Endothelial cell of umbilical vein (primary cell): ENCODE data around the gene CEP72. TPM values are rescaled to one million over a fixed set of nuclear protein-coding genes. Genes with fewer than 3 reads are reported as not detected.

Source experiments
- BruUV-seq: library from RNA; stranded (reverse); fragments of 400-500 nt; replicated peaks from 2 replicates; lab custom pipeline; 2021; lab: Mats Ljungman, UMichigan
- CTCF ChIA-PET: fragments of 300-600, 350-600 bp; sonication (Branson Sonifier 250); formaldehyde crosslinking; loops from one replicate; lab custom pipeline; 2021; ENCODE audit warnings: antibody characterized with exemption, inconsistent platforms; lab: Charles Lee
- POLR2A ChIA-PET: fragments of 300-600, 350-600 bp; sonication (Branson Sonifier 250); formaldehyde crosslinking; loops from one replicate; lab custom pipeline; 2021; ENCODE audit warnings: antibody characterized with exemption, inconsistent platforms; lab: Charles Lee
- DNase-seq: peaks from one replicate; pipeline ENCODE4 v3.0.0-alpha.2; 2011; ENCODE audit warnings: low read depth, low spot score
- FAIRE-seq: peaks from 2 replicates; lab custom pipeline; 2011; peaks lifted over from hg19 to GRCh38; lab: Jason Lieb, UNC
- H2AFZ ChIP-seq: 2 replicates; pipeline ENCODE4 v1.6.0; 2012; ENCODE audit warnings: low read depth, low read length, control low read depth, inconsistent platforms
- H3K27ac ChIP-seq: 2 replicates; pipeline ENCODE4 v1.5.1; 2011; ENCODE audit warnings: low read depth, mild to moderate bottlenecking, control low read depth, low read length, moderate library complexity; ENCODE audit not compliant: insufficient read depth
- H3K27me3 ChIP-seq, 2 experiments: 2 replicates each; pipeline versions ENCODE4 v1.6.0 to v1.6.1; 2011; ENCODE audit warnings: low read length in 2 of 2, mixed read lengths in 1 of 2; ENCODE audit not compliant: control insufficient read depth in 2 of 2, insufficient read depth in 2 of 2
- H3K36me3 ChIP-seq, 2 experiments: 2 replicates in 1 of 2; 3 replicates in 1 of 2; pipeline ENCODE4 v1.5.1; 2011; ENCODE audit warnings: low read length in 2 of 2, mild to moderate bottlenecking in 1 of 2, moderate library complexity in 1 of 2; ENCODE audit not compliant: control insufficient read depth in 2 of 2, insufficient read depth in 2 of 2; ENCODE audit errors: extremely low read depth in 1 of 2
- H3K4me1 ChIP-seq: 3 replicates; pipeline ENCODE4 v1.5.1; 2011; ENCODE audit warnings: mild to moderate bottlenecking, low read length; ENCODE audit not compliant: control insufficient read depth, insufficient read depth; ENCODE audit errors: extremely low read depth
- H3K4me2 ChIP-seq: 2 replicates; pipeline ENCODE4 v1.6.1; 2011; ENCODE audit warnings: low read length, control low read depth, mixed read lengths; ENCODE audit not compliant: insufficient read depth
- H3K4me3 ChIP-seq, 3 experiments: fragments of 200-600 bp in 1 of 3; sonication (generic), shearing (Covaris generic) in 1 of 3; replicated peaks in 1 of 3; 2 replicates each; pipeline ENCODE4 v1.5.1; 2011 to 2016; ENCODE audit warnings: control low read depth in 3 of 3, low read length in 3 of 3, mild to moderate bottlenecking in 2 of 3, inconsistent platforms in 1 of 3, low read depth in 1 of 3, moderate library complexity in 1 of 3; ENCODE audit not compliant: insufficient read depth in 1 of 3
- H3K79me2 ChIP-seq: 2 replicates; pipeline ENCODE4 v1.6.0; 2012; ENCODE audit warnings: low read length, inconsistent platforms; ENCODE audit not compliant: control insufficient read depth, insufficient read depth
- H3K9ac ChIP-seq: replicated peaks from 2 replicates; pipeline ENCODE3; 2011; ENCODE audit warnings: low read length, control low read depth; ENCODE audit not compliant: insufficient read depth; ENCODE audit errors: extremely low read depth
- H3K9me1 ChIP-seq: replicated peaks from 3 replicates; pipeline ENCODE4 v1.6.0; 2011; ENCODE audit warnings: mild to moderate bottlenecking, low read length; ENCODE audit not compliant: control insufficient read depth, insufficient read depth; ENCODE audit errors: extremely low read depth
- H3K9me3 ChIP-seq: replicated peaks from 2 replicates; pipeline ENCODE4 v1.5.1; 2012; ENCODE audit warnings: low read length, inconsistent platforms; ENCODE audit not compliant: control insufficient read depth, insufficient read depth
- H4K20me1 ChIP-seq: replicated peaks from 2 replicates; pipeline ENCODE3; 2011; ENCODE audit warnings: mild to moderate bottlenecking, low read length; ENCODE audit not compliant: control insufficient read depth, insufficient read depth; ENCODE audit errors: extremely low read depth
- CTCF ChIP-seq, 2 donors: IDR thresholded peaks; 1 replicate in 1 of 2; 2 replicates in 1 of 2; pipeline ENCODE4 v1.5.1; 2011; ENCODE audit warnings: low read length in 2 of 2, mild to moderate bottlenecking in 2 of 2, moderate library complexity in 2 of 2, control low read depth in 1 of 2, inconsistent platforms in 1 of 2, low read depth in 1 of 2; ENCODE audit not compliant: insufficient read depth in 1 of 2; ENCODE audit errors: extremely low read depth in 1 of 2
- EZH2 ChIP-seq: IDR thresholded peaks from 2 replicates; pipeline ENCODE4 v1.6.1; 2012; ENCODE audit warnings: borderline replicate concordance, low read depth, mild to moderate bottlenecking, moderate library complexity, low read length, inconsistent platforms; ENCODE audit not compliant: severe bottlenecking
- FOS ChIP-seq: IDR thresholded peaks from 2 replicates; pipeline ENCODE4 v1.6.1; 2011; ENCODE audit warnings: mild to moderate bottlenecking, low read length, moderate library complexity, borderline replicate concordance; ENCODE audit not compliant: insufficient read depth
- GATA2 ChIP-seq: IDR thresholded peaks from 2 replicates; pipeline ENCODE4 v1.7.0; 2011; ENCODE audit warnings: low read depth, mild to moderate bottlenecking, moderate library complexity, mixed read lengths, low read length; ENCODE audit not compliant: insufficient read length, insufficient read depth
- JUN ChIP-seq: IDR thresholded peaks from 2 replicates; pipeline ENCODE4 v1.6.1; 2011; ENCODE audit warnings: borderline replicate concordance, low read depth; ENCODE audit not compliant: insufficient read length, insufficient read depth
- MAX ChIP-seq: IDR thresholded peaks from 2 replicates; pipeline ENCODE4 v1.6.1; 2011; ENCODE audit not compliant: insufficient read depth, insufficient read length
- MYC ChIP-seq: IDR thresholded peaks from one replicate; pipeline ENCODE4 v1.6.1; 2011; ENCODE audit warnings: mild to moderate bottlenecking, low read depth, low read length
- POLR2A ChIP-seq: IDR thresholded peaks from 2 replicates; pipeline ENCODE4 v1.6.1; 2012; ENCODE audit warnings: low read depth, mild to moderate bottlenecking, control low read depth, low read length
- POLR2AphosphoS5 ChIP-seq: IDR thresholded peaks from 2 replicates; pipeline ENCODE4 v1.6.1; 2012; ENCODE audit warnings: low read depth, mild to moderate bottlenecking, control low read depth, low read length, moderate library complexity; ENCODE audit not compliant: insufficient read depth
- dilution Hi-C: fragments of 300-500 bp; cut with MboI; formaldehyde crosslinking; loops from one replicate; pipeline ENCODE4 v1.15.0; 2019; ENCODE audit warnings: low sequenced_read_pairs; ENCODE audit not compliant: extremely low pct_ligation_motif_present
- intact Hi-C: fragments of 100-400 bp; cut with micrococcal nuclease; formaldehyde crosslinking; loops from one replicate; pipeline ENCODE4 v1.10.0; 2022
- polyA plus RNA-seq, 4 experiments: library from polyadenylated mRNA; depleted of rRNA in 3 of 4; stranded (reverse) in 3 of 4; unstranded in 1 of 4; fragments of >200 nt; gene quantifications; 2 replicates each; pipeline versions ENCODE4 v1.2.1 to v1.2.3, GENCODE V29; 2011 to 2012; ENCODE audit warnings: missing spikeins in 1 of 4
- total RNA-seq: library from RNA; stranded (reverse); gene quantifications from 2 replicates; pipeline ENCODE4 v1.2.3, GENCODE V29; 2021

CEP72 gene
- total and polyA plus RNA-seq, 2 donors (not counting 3 experiments of a cell fraction or from before 2014, with no cell fraction given) = 2.9 to 9.5 TPM

DNA sequence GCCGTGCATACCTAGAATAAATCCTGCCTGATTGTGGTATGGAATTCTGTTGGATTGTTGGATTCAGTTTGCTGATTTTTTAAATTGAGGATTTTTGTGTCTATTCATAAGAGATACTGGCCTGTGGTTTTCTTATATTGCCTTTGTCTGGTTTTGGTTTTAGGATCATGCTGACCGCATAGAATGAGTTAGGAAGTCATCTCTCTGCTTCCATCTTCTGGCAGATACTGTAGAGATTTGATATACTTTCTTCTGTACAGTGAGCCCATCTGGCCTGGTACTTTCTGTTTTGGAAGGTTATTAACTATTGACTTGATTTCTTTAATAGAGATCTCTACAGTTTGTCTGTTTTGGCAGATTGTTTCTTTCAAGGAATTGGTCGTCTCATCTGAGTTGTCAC is 14.7 kb downstream of the CEP72 start:
- dilution Hi-C loops (no loop called here), intact Hi-C loops (no loop called here)
- H3K4me3 ChIP-seq = no peak overlapping the region
- no peak for FAIRE-seq
- no peaks in the 10 kb centered on the region for H3K36me3 ChIP-seq
- H3K9ac ChIP-seq = no peak overlapping the region
- no peaks in the 10 kb centered on the region for H3K27me3 ChIP-seq
- no peaks in the 10 kb centered on the region for H3K9me1 ChIP-seq
- H3K4me2 ChIP-seq = no peak overlapping the region
- DNase-seq = no peak
- H3K27ac ChIP-seq = no peak overlapping the region
- no peaks in the 10 kb centered on the region for H4K20me1 ChIP-seq
- no TSS peak for BruUV-seq
- H3K79me2 ChIP-seq = no peaks in the 10 kb centered on the region
- no peak overlapping the region for H2AFZ ChIP-seq
- ChIA-PET CTCF (interaction anchor here (1.4 kb wide), 1 partner anchor 26 kb away, joined by 3 read pairs; no protein-coding TSS in a partner anchor), POLR2A (no interaction called here)
- no peaks in the 10 kb centered on the region for H3K9me3 ChIP-seq
- TF ChIP-seq GATA2 (no peak), FOS (no peak), CTCF (IDR thresholded peaks at IDR 0.05; ENCODE audit: extremely low read depth in 1 of 2, insufficient read depth in 1 of 2, low read depth in 1 of 2, low read length in 2 of 2) (no peak), POLR2AphosphoS5 (no peak)
- H3K4me1 ChIP-seq = no peaks in the 10 kb centered on the region

- intact Hi-C loops (no loop called here), dilution Hi-C loops (no loop called here)
- ChIA-PET POLR2A (no interaction called here), CTCF (interaction anchor here (1.4 kb wide), 1 partner anchor 25 kb away, joined by 3 read pairs; no protein-coding TSS in a partner anchor)
- TF ChIP-seq POLR2A = no peak
- no peak for TF ChIP-seq EZH2
- TF ChIP-seq MAX = no peak
- TF ChIP-seq JUN = no peak
- TF ChIP-seq POLR2AphosphoS5 = no peak
- TF ChIP-seq MYC = no peak
- no peak for TF ChIP-seq GATA2
- no peak for TF ChIP-seq CTCF (IDR thresholded peaks at IDR 0.05; ENCODE audit: extremely low read depth in 1 of 2, insufficient read depth in 1 of 2, low read depth in 1 of 2, low read length in 2 of 2)
- TF ChIP-seq FOS = no peak
- BruUV-seq = no TSS peak
- no peak overlapping the region for H3K4me2 ChIP-seq
- H3K36me3 ChIP-seq = no peaks in the 10 kb centered on the region
- DNase-seq (no peak), FAIRE-seq (no peak)
- no peaks in the 10 kb centered on the region for H3K79me2 ChIP-seq
- no peaks in the 10 kb centered on the region for H3K27me3 ChIP-seq
- H3K9ac ChIP-seq = no peak overlapping the region
- H2AFZ ChIP-seq = no peak overlapping the region
- no peak overlapping the region for H3K4me3 ChIP-seq
- no peaks in the 10 kb centered on the region for H3K9me3 ChIP-seq
- H3K27ac ChIP-seq = no peak overlapping the region
- no peaks in the 10 kb centered on the region for H3K9me1 ChIP-seq
- no peaks in the 10 kb centered on the region for H4K20me1 ChIP-seq
- H3K4me1 ChIP-seq = no peaks in the 10 kb centered on the region
Observed at GRCh38 chr5:627840-628239, 15.7 kb downstream of the CEP72 start.
